Ovary (tissue), 9 donors: ENCODE measurements around the gene WDR35. TPM values are rescaled to one million over a fixed set of nuclear protein-coding genes. Genes with fewer than 3 reads are reported as not detected.

Experiments
- DNase-seq, 5 donors: peaks; one replicate each; pipeline ENCODE4 v3.0.0-alpha.2; 2019 to 2020
- H3K27ac ChIP-seq, 2 donors: fragments of 200-600 bp; one replicate each; pipeline versions ENCODE4 v1.5.1 to v1.8.0; 2019 to 2022
- H3K27me3 ChIP-seq: fragments of 200-600 bp; one replicate; pipeline ENCODE4 v1.8.0; 2022
- H3K36me3 ChIP-seq: fragments of 200-600 bp; sonication (generic); one replicate; pipeline ENCODE4 v1.5.1; 2019
- H3K4me1 ChIP-seq: one replicate; pipeline ENCODE4 v1.8.1; 2013; ENCODE audit warnings: mild to moderate bottlenecking, moderate library complexity; ENCODE audit not compliant: insufficient read depth
- H3K4me3 ChIP-seq: fragments of 200-600 bp; sonication (generic); one replicate; pipeline ENCODE4 v1.5.1; 2017
- H3K9me3 ChIP-seq, 2 donors: fragments of 200-600 bp in 1 of 2; sonication (generic) in 1 of 2; one replicate each; pipeline versions ENCODE4 v1.5.1 to v1.8.1; 2013 to 2019; ENCODE audit warnings: mild to moderate bottlenecking in 1 of 2, moderate library complexity in 1 of 2
- CTCF ChIP-seq, 3 donors: fragments of 450-650 bp in 2 of 3; fragments of 200-600 bp in 1 of 3; IDR thresholded peaks; one replicate each; pipeline versions ENCODE4 v1.5.1 to v1.8.0; 2016 to 2022; ENCODE audit warnings: antibody characterized with exemption in 3 of 3, mild to moderate bottlenecking in 1 of 3
- EP300 ChIP-seq: sonication (generic); formaldehyde crosslinking; IDR thresholded peaks from one replicate; pipeline ENCODE4 v1.6.1; 2017; ENCODE audit warnings: antibody characterized with exemption
- POLR2A ChIP-seq: fragments of 450-650 bp; IDR thresholded peaks from one replicate; pipeline ENCODE4 v1.6.1; 2017; ENCODE audit warnings: antibody characterized with exemption, mild to moderate bottlenecking, moderate library complexity
- WGBS, 3 donors: extraction: QIAGEN DNeasy Blood & Tissue Kit in 1 of 3; methylation state at CpG; one replicate each; pipeline versions ENCODE4 v1.1.5 to v1.1.7; 2013 to 2017; 5-methylcytosine and 5-hydroxymethylcytosine counted together
- intact Hi-C, 4 donors: fragments of 100-400 bp; cut with DNase I; formaldehyde crosslinking; loops; one replicate each; pipeline versions ENCODE4 v1.11.0 to v1.15.1; 2022 to 2023
- polyA plus RNA-seq, 2 donors: library from polyadenylated mRNA; stranded (reverse); fragments of 200-250 nt in 1 of 2; fragments of 350-450 nt in 1 of 2; fragmentation: Illumina TruSeq in 1 of 2; extraction: RNeasy Lipid Tissue Mini Kit (QIAGEN cat#74804) in 1 of 2; gene quantifications; one replicate each; pipeline ENCODE4 v1.2.3, GENCODE V29; 2013 to 2014
- total RNA-seq, 7 donors: library from RNA; depleted of rRNA in 2 of 7; stranded (reverse); fragments of >200 nt in 2 of 7; fragmentation: NEBNext Ultra II Directional in 3 of 7; extraction: Animal tissue kit (Norgen Biotek cat#: 25700) in 3 of 7; gene quantifications; one replicate each; pipeline versions ENCODE4 v1.1.0 to v1.2.4, GENCODE V29; 2016 to 2023
- donor health status: DM: no; HTN: no; CAD: no; lungs with moderate emphysema.
- donor health status: DM: no; HTN: no; CAD: no.
- donor health status: Bipolar disorder and iron deficiency.
- donor health status: DM: yes; HTN: yes; CAD: no.
- donor health status: DM: no; HTN: no; CAD: no.
- donor health status: DM: yes; HTN: yes; CAD: no.

WDR35 gene
- total and polyA plus RNA-seq, 9 donors = 7.1 to 19.3 (median 14.5) TPM

GRCh38 chr2:20027260-20027677 is 37.4 kb upstream of the WDR35 start:
- no peak overlapping the region for H3K27ac ChIP-seq
- no peak overlapping the region for H3K4me3 ChIP-seq
- no peaks in the 10 kb centered on the region for H3K27me3 ChIP-seq
- intact Hi-C loops = no loop called here
- no peaks in the 10 kb centered on the region for H3K4me1 ChIP-seq
- WGBS, 3 donors = 30 to 58% (median 38%) methylated on average over 4 of the region's 4 CpGs
- DNase-seq = no peak
- peaks cover 0 to 3% of the 10 kb centered on the region in 2 donors for H3K9me3 ChIP-seq
- no peaks in the 10 kb centered on the region for H3K36me3 ChIP-seq
- TF ChIP-seq CTCF (IDR thresholded peaks at IDR 0.05) (no peak), EP300 (no peak), POLR2A (no peak)

- no peaks in the 10 kb centered on the region for H3K36me3 ChIP-seq
- no peak for DNase-seq
- WGBS, 3 donors = 80 to 90% (median 85%) methylated on average over 3 of the region's 3 CpGs
- H3K4me3 ChIP-seq = no peak overlapping the region
- intact Hi-C loops = no loop called here
- H3K27me3 ChIP-seq = no peaks in the 10 kb centered on the region
- no peak overlapping the region for H3K27ac ChIP-seq
- peaks cover 0 to 3% of the 10 kb centered on the region in 2 donors for H3K9me3 ChIP-seq
- TF ChIP-seq CTCF (IDR thresholded peaks at IDR 0.05) (no peak), EP300 (no peak), POLR2A (no peak)
- H3K4me1 ChIP-seq = no peaks in the 10 kb centered on the region
Observed at GRCh38 chr2:20025065-20025786, 35.3 kb upstream of the WDR35 start.

- intact Hi-C loops = no loop called here
- Histone ChIP-seq H3K4me3 (no peak overlapping the region), H3K4me1 (no peaks in the 10 kb centered on the region), H3K36me3 (no peaks in the 10 kb centered on the region), H3K27ac (no peak overlapping the region), H3K9me3 (no peaks in the 10 kb centered on the region), H3K27me3 (no peaks in the 10 kb centered on the region)
- WGBS, 3 donors = 92 to 98% (median 95%) methylated on average over 4 of the region's 4 CpGs
- no peak for DNase-seq
- no peak for TF ChIP-seq POLR2A
Observed at GRCh38 chr2:20023688-20024087, 33.8 kb upstream of the WDR35 start.

DNA sequence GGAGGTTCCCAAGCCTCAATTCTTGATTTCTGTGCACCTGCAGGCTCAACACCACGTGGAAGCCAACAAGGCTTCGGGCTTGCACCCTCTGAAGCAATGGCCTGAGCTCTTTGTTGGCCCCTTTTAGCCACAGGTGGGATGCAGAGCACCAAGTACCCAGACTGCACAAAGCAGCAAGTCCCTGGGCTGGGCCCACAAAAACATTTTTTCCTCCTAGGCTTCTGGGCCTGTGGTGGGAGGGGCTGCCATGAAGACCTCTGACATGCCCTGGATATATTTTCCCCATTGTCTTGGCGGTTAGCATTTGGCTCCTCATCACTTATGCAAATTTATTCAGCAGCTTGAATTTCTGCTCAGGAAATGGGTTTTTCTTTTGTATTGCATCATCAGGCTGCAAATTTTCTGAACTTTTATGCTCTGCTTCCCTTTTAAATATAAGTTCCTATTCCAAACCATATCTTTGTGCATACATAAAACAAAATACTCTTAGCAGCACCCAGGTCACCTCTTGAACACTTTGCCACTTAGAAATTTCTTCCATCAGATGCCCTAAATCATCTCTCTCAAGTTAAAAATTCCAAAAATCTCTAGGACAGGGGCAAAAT is 31.6 kb upstream of the WDR35 start:
- H3K4me1 ChIP-seq = no peaks in the 10 kb centered on the region
- DNase-seq = no peak
- no peaks in the 10 kb centered on the region for H3K9me3 ChIP-seq
- H3K4me3 ChIP-seq = no peak overlapping the region
- no peaks in the 10 kb centered on the region for H3K27me3 ChIP-seq
- H3K36me3 ChIP-seq = no peaks in the 10 kb centered on the region
- TF ChIP-seq CTCF (IDR thresholded peaks at IDR 0.05) (no peak), EP300 (no peak), POLR2A (no peak)
- no peak overlapping the region for H3K27ac ChIP-seq
- intact Hi-C loops = no loop called here
- 73 to 93% (median 84%) methylated on average over 3 of the region's 3 CpGs for WGBS, 3 donors

GRCh38 chr2:20019747-20020146 is 29.8 kb upstream of the WDR35 start:
- Histone ChIP-seq H3K9me3 (no peaks in the 10 kb centered on the region), H3K27me3 (no peaks in the 10 kb centered on the region), H3K4me3 (no peak overlapping the region), H3K4me1 (no peaks in the 10 kb centered on the region), H3K36me3 (no peaks in the 10 kb centered on the region), H3K27ac (no peak overlapping the region)
- intact Hi-C loops = loop anchor here in 2 of 4 donors (5.0 to 10.0 kb wide), 2 partner anchors 73 to 75 kb away; no protein-coding TSS in a partner anchor
- 85 to 92% (median 85%) methylated on average over 4 of the region's 4 CpGs for WGBS, 3 donors
- DNase-seq = no peak
- TF ChIP-seq EP300 = no peak
- TF ChIP-seq CTCF (IDR thresholded peaks at IDR 0.05) = no peak
- TF ChIP-seq POLR2A = no peak
